Astrocyte of the cerebellum (primary cell): Measurements from ENCODE around the gene RAD51B.

ENCODE experiments used
- DNase-seq: peaks from one replicate; pipeline ENCODE4 v3.0.0-alpha.2; 2011; ENCODE audit warnings: low read depth
- H3K4me3 ChIP-seq: 2 replicates; pipeline ENCODE4 v1.5.1; 2011; ENCODE audit warnings: mild to moderate bottlenecking, low read depth, low read length, moderate library complexity
- CTCF ChIP-seq: IDR thresholded peaks from 2 replicates; pipeline ENCODE4 v1.5.1; 2012; ENCODE audit warnings: low read length, low read depth, moderate library complexity, mild to moderate bottlenecking; ENCODE audit errors: missing control alignments
- in situ Hi-C: cut with HindIII; loops from 2 replicates; pipeline ENCODE4 v1.10.0; 2017; ENCODE audit warnings: low sequenced_read_pairs

The RAD51B gene

GRCh38 chr14:68599896-68600610 lies 780.5 kb downstream of the RAD51B start:
- no peak for DNase-seq
- TF ChIP-seq CTCF, result no peak
- H3K4me3 ChIP-seq, result no peak overlapping the region
- in situ Hi-C loops, result no loop called here

- no peak for DNase-seq
- no peak for TF ChIP-seq CTCF
- in situ Hi-C loops, result no loop called here
- no peak overlapping the region for H3K4me3 ChIP-seq
Observed at GRCh38 chr14:68602507-68602906, 782.9 kb downstream of the RAD51B start.

DNA sequence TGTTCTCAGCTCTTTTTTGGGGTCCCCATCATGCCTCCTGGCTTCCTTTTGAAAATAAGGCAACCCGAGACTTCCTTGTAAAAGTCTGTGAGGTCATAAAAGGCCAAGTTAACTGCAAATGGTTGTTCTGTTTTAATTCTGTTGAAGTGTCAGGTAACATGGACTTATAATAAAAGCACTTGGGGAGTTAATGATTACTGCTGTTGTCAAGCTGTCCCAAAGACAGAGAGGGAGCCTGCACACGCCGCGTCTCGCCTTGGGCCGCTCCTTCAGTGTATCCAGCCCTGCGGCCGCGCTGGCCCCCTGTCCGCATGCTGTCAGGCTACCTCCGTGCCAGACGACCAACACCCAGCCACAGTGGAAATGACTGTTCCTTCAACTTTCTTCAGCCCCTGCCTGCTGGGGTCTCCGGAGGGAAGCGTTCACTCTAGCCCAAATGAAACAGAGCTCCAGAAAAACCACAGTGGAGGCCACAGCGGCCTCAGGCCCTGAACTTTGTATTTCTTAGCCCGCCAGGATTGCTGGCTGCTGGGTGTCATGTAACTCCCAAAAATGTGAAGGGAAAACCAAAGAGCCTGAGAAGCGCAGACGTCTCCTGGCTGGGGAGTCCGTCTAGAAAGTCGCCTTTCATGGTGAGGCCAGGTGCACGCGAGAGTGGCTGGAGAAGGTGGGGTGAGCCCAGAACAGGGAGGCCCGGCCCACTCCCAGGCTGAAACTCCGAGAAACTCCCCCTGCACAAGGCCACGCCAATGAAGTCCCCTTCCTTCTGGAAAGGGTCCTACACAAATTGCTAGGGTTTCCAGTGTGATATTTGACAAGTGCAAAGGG lies 784.2 kb downstream of the RAD51B start:
- in situ Hi-C loops, result no loop called here
- TF ChIP-seq CTCF, result no peak
- no peak overlapping the region for H3K4me3 ChIP-seq
- DNase-seq, result no peak

DNA sequence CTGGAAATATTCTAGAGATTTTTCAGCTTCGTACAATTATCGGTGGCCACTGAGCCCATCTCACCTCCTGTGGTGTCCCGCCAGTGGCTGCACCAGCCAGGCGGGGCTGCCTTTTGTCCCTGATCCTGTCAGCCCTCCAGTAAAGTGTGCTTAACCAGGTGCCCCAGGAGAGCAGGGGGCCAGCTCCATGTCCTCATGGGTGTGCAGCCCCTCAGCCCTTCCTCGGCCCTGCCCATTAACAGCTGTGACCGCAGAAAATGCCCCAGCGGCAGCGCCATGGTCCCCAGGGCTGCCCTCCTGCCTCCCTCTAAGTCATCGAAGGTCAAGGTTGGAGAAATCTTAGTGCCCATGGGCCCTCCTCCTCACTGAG lies 784.8 kb downstream of the RAD51B start:
- no peak for TF ChIP-seq CTCF
- in situ Hi-C loops, result no loop called here
- DNase-seq, result no peak
- H3K4me3 ChIP-seq, result no peak overlapping the region

GRCh38 chr14:68604822-68605221 lies 785.2 kb downstream of the RAD51B start:
- no peak overlapping the region for H3K4me3 ChIP-seq
- in situ Hi-C loops, result no loop called here
- DNase-seq, result no peak
- TF ChIP-seq CTCF, result no peak

DNA sequence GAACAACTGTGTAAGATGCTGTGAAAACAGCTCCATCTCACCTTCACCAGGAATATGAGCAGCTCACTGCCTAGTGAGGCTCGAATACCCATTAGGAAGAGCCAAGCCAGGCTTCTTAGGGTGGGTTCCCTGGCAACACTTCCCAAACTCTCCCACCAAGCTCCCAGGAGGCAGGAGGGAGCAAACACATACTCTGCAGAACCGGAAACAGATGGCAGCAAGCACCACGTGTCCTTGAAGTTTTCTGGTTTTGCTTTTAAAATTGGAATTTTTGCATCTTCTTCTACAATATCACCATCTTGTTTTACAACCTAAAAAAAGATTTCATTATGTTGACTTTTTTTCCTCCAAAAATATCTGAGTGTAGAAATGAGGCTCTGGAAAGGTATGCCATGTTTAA lies 786.6 kb downstream of the RAD51B start:
- DNase-seq, result no peak
- in situ Hi-C loops, result no loop called here
- no peak overlapping the region for H3K4me3 ChIP-seq
- TF ChIP-seq CTCF, result no peak
